HL-60 (cell line): Measurements from ENCODE around the gene EPHB4.
"Not testable (repeated sequence)": the region's sequence is repeated elsewhere in the genome, so short reads cannot be mapped to it uniquely, and the experiment has no call there.

Experiments
- DNase-seq, 2 experiments: peaks; one replicate each; pipeline ENCODE4 v3.0.0-alpha.2; 2010 to 2020; ENCODE audit warnings: low read depth in 1 of 2, low spot score in 1 of 2
- H3K27ac ChIP-seq: fragments of 250-450 bp; sonication (Bioruptor Pico); replicated peaks from 2 replicates; pipeline ENCODE4 v1.5.1; 2020; ENCODE audit warnings: mild to moderate bottlenecking, moderate library complexity
- H3K27me3 ChIP-seq: fragments of 250-450 bp; sonication (Bioruptor Pico); 2 replicates; pipeline ENCODE4 v1.5.1; 2021; ENCODE audit warnings: mild to moderate bottlenecking, moderate library complexity; ENCODE audit not compliant: insufficient read depth, poor library complexity, severe bottlenecking
- H3K4me3 ChIP-seq: replicated peaks from 2 replicates; pipeline ENCODE4 v1.5.1; 2011; ENCODE audit warnings: mild to moderate bottlenecking, control low read depth, low read length; ENCODE audit not compliant: insufficient read depth
- GABPA ChIP-seq: IDR thresholded peaks from 2 replicates; pipeline ENCODE4 v1.6.1; 2012; ENCODE audit warnings: low read depth
- POLR2AphosphoS5 ChIP-seq: IDR thresholded peaks from 2 replicates; pipeline ENCODE4 v1.6.1; 2012; ENCODE audit warnings: low read depth
- SPI1 ChIP-seq: IDR thresholded peaks from 2 replicates; pipeline ENCODE4 v1.6.1; 2012; ENCODE audit warnings: low read depth, mild to moderate bottlenecking, borderline replicate concordance
- TF ChIP-seq, protein P1 (sequence below): IDR thresholded peaks from one replicate; pipeline ENCODE4 v1.5.1; 2011; ENCODE audit warnings: low read length, control low read depth, inconsistent platforms; ENCODE audit not compliant: insufficient read depth
- TF ChIP-seq, protein P2 (sequence below): IDR thresholded peaks from 2 replicates; pipeline ENCODE4 v1.6.1; 2012; ENCODE audit warnings: low read depth; ENCODE audit not compliant: insufficient replicate concordance

The EPHB4 gene

DNA sequence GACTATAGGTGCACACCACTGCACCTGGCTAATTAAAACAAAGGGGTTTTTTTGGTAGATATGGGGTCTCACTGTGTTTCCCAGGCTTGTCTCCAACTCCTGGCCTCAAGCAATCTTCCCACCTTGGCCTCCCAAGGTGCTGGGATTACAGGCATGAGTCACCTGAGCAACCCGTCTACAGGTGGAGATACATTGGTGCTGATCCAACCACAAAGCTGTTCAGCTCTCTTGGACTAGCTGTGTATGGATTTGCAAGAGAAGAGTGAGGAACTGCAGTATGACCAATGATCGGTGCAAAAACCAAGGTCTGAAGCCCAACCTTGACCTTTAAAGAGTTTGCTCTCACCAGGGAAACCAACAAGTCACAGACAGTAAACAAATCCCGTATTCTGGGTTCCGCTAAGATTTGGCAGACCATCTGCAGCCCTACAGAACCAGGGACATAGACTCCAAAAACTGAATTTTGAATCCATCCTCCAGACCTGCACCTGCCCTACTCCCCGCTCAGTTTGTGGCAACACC lies 18.9 kb downstream of the EPHB4 start:
- no peak for DNase-seq

DNA sequence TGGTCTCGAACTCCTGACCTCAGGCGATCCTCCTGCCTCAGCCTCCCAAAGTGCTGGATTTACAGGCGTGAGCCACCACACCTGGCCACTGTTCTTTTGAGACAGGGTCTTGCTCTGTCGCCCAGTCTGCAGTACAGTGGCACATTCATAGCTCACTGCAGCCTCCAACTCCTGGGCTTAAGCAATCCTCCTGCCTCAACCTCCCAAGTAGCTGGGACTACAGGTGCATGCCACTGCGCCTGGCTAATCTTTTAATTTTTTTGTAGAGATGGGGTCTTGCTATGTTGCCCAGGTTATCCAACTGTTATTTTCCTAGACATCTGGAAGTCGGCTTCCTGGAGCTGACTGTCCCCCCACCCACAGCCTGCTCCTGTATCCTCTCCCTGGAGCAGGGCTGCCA lies 20.4 kb downstream of the EPHB4 start:
- not testable (repeated sequence) for H3K27ac ChIP-seq, H3K4me3 ChIP-seq, DNase-seq, H3K27me3 ChIP-seq

More for the DNA sequence above, 18.9 kb downstream of the EPHB4 start:
- no peak for TF ChIP-seq SPI1
- no peak for TF ChIP-seq POLR2AphosphoS5
- TF ChIP-seq, protein P1, sequence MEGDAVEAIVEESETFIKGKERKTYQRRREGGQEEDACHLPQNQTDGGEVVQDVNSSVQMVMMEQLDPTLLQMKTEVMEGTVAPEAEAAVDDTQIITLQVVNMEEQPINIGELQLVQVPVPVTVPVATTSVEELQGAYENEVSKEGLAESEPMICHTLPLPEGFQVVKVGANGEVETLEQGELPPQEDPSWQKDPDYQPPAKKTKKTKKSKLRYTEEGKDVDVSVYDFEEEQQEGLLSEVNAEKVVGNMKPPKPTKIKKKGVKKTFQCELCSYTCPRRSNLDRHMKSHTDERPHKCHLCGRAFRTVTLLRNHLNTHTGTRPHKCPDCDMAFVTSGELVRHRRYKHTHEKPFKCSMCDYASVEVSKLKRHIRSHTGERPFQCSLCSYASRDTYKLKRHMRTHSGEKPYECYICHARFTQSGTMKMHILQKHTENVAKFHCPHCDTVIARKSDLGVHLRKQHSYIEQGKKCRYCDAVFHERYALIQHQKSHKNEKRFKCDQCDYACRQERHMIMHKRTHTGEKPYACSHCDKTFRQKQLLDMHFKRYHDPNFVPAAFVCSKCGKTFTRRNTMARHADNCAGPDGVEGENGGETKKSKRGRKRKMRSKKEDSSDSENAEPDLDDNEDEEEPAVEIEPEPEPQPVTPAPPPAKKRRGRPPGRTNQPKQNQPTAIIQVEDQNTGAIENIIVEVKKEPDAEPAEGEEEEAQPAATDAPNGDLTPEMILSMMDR = no peak
- TF ChIP-seq, protein P2, sequence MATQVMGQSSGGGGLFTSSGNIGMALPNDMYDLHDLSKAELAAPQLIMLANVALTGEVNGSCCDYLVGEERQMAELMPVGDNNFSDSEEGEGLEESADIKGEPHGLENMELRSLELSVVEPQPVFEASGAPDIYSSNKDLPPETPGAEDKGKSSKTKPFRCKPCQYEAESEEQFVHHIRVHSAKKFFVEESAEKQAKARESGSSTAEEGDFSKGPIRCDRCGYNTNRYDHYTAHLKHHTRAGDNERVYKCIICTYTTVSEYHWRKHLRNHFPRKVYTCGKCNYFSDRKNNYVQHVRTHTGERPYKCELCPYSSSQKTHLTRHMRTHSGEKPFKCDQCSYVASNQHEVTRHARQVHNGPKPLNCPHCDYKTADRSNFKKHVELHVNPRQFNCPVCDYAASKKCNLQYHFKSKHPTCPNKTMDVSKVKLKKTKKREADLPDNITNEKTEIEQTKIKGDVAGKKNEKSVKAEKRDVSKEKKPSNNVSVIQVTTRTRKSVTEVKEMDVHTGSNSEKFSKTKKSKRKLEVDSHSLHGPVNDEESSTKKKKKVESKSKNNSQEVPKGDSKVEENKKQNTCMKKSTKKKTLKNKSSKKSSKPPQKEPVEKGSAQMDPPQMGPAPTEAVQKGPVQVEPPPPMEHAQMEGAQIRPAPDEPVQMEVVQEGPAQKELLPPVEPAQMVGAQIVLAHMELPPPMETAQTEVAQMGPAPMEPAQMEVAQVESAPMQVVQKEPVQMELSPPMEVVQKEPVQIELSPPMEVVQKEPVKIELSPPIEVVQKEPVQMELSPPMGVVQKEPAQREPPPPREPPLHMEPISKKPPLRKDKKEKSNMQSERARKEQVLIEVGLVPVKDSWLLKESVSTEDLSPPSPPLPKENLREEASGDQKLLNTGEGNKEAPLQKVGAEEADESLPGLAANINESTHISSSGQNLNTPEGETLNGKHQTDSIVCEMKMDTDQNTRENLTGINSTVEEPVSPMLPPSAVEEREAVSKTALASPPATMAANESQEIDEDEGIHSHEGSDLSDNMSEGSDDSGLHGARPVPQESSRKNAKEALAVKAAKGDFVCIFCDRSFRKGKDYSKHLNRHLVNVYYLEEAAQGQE = no peak
- no peak for TF ChIP-seq GABPA
- no peaks in the 10 kb centered on the region for H3K27me3 ChIP-seq
- H3K4me3 ChIP-seq = no peak overlapping the region
- no peak overlapping the region for H3K27ac ChIP-seq

DNA sequence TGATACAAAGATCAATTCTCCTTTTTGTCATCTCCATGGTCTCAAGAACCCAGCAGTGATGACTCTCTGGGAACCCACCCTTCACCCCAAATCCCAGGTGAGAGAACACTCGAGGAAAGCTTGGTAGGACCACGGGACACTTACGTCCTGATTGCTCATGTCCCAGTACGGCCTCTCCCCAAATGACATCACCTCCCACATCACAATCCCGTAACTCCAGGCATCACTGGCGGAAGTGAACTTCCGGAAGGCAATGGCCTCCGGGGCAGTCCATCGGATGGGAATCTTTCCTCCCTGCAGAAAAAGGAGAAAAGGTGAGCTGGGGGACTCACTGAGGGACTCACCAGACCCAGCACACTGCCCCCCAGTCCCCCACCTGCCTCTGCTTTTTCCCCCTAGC lies 21.0 kb downstream of the EPHB4 start:
- Histone ChIP-seq H3K4me3 (no peak overlapping the region), H3K27ac (no peak overlapping the region), H3K27me3 (no peaks in the 10 kb centered on the region)
- no peak for DNase-seq
- TF ChIP-seq SPI1 = no peak
- TF ChIP-seq, protein P2 = no peak
- TF ChIP-seq GABPA = no peak
- TF ChIP-seq, protein P1 = no peak
- TF ChIP-seq POLR2AphosphoS5 = no peak

DNA sequence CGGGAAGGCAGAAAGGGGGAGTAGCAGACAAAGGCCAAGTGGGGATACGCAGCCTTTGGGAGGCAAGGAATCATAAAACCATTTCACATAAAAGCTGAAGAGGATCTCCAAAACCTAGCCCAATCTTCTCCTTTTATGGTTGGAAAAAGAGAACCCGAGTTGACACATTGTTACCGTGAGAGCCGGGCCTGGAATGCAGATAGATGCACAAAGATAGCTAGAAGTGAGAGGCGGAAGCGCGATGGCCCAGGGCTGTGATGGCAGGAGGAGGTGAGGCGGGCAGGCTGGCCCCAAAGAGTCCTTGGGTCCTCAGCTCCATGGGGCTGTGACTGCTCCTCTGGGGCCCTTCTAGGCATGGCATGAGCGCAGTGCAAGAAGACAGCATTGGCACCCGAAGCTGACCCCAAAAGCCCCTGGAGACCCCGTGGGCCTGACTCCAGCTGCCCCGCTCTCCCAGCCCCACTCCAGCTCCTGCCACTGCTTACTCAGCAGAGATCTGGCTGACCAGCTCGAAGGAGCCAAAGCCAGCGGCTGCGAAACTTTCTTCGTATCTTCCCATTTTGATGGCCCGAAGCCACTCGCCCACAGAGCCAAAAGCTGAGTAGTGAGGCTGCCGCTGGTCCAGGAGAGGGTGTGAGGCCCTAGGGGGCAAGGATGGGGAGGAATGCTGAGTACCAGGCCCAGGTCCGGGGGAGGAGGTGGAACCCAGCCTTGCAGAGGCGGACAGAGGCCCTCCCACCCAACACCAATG lies 22.5 kb downstream of the EPHB4 start:
- DNase-seq = no peak
- TF ChIP-seq, protein P1 = no peak
- TF ChIP-seq POLR2AphosphoS5 (no peak), SPI1 (no peak), GABPA (no peak)
- TF ChIP-seq, protein P2 = no peak
- no peak overlapping the region for H3K4me3 ChIP-seq
- no peak overlapping the region for H3K27ac ChIP-seq
- no peaks in the 10 kb centered on the region for H3K27me3 ChIP-seq
